Left renal cortex interstitium (tissue), 4 donors: ENCODE results near the gene PALLD. TPM values are rescaled to one million over a fixed set of nuclear protein-coding genes. Genes with fewer than 3 reads are reported as not detected.

Source experiments
- DNase-seq, 4 donors: peaks; one replicate each; pipeline ENCODE4 v3.0.0-alpha.2; 2013; ENCODE audit warnings: low read depth in 4 of 4, low spot score in 2 of 4, missing footprints in 1 of 4
- polyA plus RNA-seq, 4 donors: library from polyadenylated mRNA; unstranded; fragments of 120-200 nt; gene quantifications; one replicate each; pipeline ENCODE4 v1.2.1, GENCODE V29; 2013; ENCODE audit not compliant: insufficient read length in 4 of 4

Gene PALLD
- polyA plus RNA-seq, 4 donors: 171 to 242 (median 194) TPM

DNA sequence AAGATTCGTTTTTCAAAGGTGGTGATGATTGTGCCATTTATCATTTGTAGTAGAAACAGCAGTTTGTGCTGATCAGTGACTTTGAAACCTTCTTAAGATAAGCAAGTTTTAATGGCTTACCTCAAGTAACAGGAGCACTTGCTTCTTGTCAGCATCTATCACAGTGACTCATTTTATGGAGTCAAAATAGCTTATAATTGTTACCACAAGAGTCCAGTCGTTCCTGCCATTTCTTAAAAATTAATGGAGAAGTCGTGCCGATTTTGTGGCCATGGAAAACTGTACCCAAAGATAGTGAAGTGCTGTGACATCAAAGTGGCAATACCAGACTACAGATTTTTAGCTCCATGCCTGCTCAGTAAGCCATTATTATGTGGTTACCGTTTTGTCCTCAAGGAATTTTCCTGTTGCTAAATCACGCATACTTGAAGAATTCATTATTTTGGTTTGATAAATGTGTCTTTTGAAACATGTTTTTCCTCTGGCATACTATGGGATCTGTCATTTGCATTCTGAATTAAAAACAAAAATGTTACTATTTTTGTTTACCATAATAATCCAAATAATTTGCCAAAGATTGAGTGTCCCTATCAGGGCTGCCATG, 383.3 kb downstream of the PALLD start:
- no peak for DNase-seq

DNA sequence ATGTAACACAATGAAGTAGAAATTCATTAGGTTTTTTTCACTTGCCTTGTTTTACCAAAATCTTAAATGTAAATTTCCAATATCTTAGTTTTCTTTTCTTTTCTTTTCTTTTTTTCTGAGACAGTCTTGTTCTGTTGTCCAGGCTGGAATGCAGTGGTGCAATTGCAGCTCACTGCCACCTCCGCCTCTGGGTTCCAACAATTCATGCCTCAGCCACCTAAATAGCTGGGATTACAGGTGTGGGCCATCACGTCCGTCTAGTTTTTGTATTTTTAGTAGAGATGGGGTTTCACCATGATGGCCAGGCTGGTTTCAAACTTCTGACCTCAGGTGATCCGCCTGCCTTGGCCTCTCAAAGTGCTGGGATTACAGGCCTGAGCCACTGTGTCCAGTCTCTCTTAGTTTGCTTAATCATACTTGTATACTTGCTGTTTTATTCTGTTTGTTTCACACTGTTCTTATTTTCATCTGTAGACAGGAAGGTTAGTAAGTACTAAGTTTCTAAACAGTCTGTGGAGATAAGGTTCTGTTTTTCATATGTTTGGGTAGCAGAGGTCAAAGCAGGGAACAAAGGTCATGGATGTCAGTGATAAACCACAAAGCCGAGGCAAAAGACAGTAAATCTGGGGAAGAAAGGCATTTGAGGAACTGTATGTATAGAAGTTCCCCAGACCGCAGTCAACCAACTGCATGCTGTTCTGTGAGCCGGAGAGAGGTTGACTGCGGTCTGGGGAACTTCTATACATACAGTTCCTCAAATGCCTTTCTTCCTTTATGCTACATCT, 384.2 kb downstream of the PALLD start:
- DNase-seq: no peak

DNA sequence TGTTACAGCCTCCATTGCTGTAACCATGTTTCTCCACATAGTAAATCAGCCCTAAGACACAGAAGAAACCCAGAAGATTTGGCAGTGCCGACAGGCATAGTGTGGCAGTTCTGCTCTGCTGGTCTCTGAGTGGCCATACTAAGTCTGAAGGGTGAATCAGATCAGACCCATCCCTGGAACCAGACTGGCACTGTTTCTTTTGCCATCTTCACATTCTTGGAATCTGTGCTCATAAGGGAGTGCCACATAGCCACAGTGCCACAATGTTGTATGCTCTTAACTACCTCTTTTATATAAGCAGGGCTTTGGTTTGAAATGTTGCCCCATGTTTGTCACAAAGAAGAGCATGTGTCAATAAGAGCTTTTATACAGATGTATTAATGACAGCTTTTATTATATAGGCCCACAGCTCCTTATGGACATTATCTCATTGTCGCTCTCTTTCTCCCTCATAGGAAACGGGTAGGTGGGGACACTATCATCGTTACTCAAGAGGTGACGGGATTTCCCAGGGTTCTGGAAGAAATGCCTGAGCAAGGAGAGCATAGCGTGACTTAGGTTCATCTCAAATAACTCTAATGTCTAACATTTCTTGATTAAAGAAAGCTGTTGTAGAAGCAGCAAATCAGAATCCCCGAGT, 385.0 kb downstream of the PALLD start:
- DNase-seq: no peak

DNA sequence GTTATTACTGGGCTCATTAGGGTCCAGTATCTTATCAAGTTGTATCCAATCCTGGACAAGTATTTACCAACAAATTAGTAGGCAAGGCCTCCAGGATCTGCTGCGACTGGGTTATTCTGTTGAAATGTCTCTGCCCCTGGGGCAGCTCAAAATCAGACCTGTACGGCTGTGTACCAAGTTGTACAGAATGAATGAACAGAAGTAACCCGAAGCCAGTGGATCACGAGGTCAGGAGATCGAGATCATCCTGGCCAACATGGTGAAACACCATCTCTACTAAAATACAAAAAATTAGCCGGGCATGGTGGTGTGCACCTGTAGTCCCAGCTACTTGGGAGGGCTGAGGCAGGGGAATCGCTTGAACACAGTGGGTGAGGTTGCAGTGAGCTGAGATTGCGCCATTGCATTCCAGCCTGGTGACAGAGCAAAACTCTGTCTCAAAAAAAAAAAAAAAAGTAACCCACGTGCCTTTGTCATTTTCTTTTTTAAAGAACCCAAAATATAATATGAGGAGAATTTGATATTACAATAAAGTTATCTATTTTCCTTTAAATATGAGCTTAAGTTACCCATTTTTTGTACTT, 385.9 kb downstream of the PALLD start:
- no peak for DNase-seq

DNA sequence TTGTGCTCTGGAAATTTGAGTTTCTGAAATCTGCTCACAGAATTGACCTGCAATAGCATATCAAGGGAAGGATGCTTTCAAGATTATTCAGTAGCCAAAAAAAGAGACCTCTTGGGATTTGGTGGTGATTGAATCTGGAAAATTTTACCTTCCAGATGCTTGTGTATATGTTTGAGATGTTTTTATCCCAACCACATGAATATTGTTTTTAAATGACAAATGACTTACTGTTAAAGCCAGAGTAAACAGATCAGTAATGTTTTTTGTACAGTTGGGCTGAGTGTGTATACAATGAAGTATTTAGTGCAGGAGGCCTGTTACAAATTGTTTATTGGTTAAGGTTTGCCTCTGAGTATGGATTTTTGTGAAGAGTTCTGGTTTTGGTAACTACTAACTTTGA, 386.7 kb downstream of the PALLD start:
- DNase-seq: no peak

DNA sequence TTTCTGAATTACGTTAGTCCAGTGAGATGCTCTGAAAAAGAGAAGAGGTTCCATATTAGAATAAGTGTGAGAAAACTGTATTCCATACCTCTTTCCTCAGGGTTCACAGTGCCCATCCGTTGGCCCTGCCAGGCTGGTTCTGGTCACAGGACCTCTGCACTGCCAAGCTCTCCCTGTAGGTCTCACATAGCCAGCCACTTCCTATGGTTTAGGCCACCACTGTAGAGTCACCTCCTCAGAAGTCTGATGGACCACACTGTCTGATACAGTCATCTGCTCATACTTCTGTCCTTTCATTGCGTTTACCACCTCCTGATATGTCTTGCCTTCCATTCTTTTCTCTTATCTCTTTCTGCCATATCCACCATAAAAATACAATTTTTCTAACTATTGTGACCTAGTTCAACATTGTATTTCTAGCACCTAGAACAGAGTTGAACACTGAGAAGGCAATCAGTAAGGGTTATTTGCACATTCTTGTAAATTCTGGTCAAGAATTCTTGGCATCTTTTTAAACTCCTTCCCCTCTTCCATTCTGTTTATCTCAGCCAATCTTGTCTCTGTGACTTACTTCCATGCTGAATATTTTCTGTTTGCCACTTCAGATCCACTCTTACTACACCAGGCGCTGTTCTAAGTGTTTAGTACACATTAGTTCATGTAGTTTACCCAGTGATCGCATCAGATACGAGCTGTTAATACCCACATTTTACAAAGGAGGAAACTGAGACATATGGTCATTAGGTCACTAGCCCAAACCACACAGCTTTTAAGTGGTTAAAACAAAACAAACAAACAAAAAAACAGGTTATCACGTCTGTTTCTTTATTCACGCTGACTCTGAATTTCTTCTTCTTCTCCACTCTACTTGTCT, 387.6 kb downstream of the PALLD start:
- no peak for DNase-seq

DNA sequence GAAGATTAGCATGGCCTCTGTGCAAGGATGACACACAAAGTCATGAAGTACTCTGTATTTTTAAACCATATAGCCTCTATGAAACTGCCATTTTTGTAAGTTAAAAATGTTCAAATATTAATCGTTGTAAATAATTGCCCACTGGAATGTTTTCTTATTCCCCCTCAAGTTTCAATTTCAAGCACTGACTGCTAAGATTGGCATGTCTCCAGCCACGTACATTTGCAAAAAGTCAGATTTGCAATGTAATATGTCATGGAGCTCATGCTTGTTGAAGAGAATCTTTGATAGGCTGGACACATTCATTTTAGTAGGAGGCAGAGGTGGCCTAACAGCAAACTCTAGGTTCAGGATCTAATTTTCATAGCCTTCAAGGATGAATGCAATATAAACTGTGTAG, 388.5 kb downstream of the PALLD start:
- no peak for DNase-seq

DNA sequence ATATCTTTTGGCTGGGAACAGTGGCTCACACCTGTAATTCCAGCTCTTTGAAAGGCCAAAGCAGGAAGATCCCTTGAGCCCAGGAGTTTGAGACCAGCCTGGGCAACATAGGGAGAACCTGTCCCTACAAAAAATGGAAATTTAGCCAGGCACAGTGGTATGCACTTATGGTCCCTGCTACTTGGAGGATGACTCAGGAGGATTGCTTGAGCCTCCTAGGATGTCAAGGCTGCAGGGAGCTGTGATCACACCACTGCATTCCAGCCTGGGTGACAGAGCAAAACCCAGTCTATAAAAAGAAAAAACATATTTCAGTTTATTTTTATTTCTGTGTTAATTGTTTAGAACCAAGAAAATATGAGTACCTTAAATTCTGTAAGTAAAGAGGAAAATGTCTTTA, 389.5 kb downstream of the PALLD start:
- no peak for DNase-seq

DNA sequence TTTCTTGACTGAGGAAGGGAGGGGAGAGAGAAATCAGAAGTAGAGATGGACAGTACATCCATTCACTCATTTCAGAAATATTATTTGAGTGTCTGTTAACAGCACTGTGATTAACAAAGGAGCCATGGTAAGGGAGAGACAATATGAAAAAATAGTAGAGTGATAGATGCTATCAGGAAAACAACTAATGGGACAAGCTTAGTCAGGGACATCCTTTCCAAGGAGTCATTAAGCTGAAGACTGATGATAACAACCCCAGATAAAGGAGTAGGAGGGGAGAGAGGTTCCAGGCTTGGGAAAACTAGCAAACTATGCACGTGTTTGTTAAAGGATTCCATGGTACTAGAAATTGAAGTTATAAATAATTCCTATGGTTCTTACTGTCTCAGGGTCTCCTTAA, 391.0 kb downstream of the PALLD start:
- DNase-seq: no peak

DNA sequence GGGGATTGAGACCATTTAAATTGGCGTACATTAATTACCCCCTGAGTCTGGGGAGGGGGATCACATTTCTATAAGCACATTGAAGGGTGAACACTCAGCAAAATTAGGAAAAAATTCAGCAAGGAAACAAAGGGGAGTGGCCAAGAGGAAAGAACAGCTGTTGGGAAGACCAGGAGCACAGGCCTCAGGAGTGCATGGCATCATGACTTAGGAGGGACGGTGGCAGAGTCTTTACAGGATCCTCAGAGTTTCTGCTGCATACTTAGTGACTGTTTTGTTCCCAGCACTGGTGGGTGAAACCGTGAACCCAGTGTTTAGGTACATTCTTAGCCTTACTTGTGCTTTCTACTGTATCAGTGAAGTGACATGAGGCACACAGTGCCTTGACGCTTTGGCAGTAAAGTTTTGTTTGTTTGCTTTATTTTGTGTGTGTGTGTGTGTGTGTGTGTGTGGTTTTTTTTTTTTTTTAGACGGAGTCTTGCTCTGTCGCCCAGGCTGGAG, 391.9 kb downstream of the PALLD start:
- DNase-seq: no peak

DNA sequence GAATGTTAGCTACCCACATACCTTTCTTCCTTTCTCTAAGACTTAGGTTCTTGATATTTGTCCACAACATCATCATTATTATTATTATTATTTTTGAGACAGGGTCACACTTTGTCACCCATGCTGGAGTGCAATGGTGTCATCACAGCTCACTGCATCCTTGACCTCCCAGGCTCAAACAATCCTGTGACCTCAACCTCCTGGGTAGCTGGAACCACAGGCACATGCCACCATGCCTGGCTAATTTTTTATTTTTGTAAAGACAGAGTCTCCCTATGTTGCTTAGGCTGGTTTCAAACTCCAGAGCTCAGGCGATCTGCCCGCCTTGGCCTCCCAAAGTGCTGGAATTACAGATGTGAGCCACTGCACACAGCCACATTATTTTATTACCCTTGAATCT, 394.2 kb downstream of the PALLD start:
- no peak for DNase-seq

DNA sequence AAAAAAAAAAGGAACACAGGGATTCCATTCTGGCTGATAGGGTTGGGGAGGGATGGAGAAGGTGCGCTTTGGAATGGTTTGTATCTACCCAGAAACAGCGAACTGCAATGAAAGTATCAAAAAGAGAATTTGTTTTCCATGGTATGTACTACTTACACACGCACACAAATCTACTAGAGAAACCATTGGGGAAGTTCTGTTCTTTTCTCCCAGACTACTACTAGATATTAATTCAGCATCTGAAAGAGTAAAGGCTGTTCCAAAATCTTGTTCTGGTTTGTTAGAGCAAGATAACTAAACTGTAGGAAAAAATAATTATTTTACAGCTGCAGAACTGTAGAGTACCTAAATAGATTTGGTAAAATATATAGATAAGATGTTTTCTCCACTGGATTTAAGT, 394.8 kb downstream of the PALLD start:
- no peak for DNase-seq

DNA sequence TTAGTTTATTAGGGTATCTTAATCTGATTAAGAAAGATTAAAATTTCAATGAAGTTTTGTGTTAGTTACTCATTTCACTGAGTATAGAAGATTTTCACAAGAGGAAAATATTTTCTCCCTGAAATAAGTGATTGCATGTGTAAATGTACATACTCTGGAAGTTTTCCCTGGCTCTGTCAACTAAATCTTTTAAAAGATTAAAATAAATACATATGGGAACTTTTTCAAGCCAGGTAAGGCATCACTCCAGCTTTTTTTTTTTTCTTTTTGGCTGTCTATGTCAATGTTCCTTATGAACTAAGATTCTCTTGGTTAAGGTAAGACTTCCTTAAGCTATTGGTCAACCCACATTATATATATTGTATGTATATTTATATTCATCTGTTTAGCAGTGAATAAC, 395.6 kb downstream of the PALLD start:
- no peak for DNase-seq

DNA sequence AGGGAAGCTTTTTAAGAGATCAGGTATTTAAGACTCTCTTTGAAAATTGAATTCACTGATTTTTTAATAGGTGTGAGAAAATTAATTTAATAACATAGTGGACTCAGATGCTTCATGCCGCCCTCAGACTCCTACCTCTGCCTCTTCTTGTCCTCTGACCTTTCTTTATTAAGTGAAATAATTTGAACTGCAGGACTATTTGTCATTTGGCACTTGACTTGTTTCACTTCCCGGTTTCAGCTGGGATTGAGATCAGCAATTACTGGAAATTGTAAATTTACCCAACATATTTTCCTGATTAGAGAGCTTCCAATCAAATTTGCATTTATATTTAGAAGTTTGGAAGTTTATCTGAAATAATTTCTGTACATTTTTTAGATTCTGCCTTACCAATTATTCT, 396.4 kb downstream of the PALLD start:
- no peak for DNase-seq

DNA sequence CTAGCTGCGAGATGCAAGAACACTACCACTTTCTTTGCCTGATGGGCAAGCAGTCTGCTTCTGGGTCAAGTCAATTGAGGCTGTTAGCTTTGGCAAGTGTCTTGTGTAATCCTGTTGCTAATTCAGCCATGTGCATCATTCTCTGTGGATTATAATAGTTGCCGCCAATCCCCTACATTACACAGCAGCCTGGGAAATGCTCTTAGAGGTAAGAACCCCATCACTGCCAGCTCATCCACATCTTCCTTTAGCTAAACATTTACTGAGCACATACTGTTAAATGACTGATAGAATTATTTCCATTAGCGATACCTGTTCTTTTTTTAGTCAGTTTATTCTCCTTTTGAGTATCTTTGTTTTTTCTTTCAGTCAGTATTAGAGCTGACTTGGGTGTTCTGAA, 397.0 kb downstream of the PALLD start:
- no peak for DNase-seq

DNA sequence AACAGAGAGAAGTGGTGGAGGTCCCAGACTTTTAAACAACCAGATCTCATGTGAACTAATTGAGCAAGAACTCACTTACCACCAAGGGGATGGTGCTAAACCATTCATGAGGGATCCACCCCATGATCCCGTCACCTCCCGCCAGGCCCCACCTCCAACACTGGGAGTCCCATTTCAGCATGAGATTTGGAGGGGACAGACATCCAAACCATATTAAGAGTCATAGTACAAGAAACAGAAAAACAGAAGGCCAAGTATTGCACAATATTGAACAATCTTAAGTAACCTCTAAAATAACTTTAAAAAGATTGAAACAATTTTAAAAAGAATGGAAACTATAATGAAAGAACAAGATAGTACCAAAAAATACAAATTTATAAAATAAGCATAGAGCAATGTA, 403.2 kb downstream of the PALLD start:
- DNase-seq: no peak

DNA sequence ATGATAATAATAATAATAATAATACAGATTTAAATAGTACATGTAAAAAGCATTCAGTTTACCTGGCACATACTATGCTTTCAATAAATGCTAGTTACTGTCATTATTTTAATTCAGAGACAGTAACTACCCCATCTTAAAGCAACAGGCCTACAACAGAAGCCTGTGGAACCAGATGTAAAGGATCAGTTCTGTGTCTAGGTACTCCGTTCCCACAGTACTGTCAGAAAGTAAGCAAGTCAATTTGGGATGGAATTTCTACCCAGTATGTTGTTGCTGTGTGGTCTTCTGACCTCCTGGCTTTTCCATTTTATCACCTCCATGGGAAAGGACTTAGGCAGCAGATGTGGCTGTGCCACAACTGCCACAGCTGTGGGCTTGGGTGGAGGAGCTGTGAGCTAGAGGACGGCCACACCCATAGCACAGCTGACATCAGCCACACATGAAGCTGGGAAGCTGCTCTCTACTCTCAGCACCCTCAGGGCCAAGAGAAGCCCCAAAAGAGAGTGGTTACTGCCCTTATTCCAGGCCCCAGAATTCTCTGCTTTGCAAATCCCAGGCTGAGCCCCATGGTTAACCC, 410.4 kb downstream of the PALLD start:
- no peak for DNase-seq

DNA sequence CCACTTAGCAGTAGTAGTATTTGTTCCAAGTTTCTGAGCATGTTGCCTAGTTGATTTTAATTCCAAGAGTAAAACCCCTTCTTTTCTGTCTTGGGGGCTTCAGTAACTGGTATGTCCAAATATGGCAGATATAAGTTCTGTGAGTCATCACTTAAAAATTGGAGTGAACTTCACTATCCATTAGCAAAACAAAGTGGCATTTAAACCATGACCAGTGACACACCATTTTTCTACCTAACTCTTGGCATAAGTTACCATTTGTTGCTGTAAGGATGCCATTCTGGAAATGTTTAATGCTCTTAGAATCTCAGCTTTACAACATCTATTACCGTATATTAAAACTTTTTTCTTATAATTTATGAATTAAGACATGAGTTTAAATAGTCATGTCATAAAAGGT, 411.2 kb downstream of the PALLD start:
- no peak for DNase-seq

DNA sequence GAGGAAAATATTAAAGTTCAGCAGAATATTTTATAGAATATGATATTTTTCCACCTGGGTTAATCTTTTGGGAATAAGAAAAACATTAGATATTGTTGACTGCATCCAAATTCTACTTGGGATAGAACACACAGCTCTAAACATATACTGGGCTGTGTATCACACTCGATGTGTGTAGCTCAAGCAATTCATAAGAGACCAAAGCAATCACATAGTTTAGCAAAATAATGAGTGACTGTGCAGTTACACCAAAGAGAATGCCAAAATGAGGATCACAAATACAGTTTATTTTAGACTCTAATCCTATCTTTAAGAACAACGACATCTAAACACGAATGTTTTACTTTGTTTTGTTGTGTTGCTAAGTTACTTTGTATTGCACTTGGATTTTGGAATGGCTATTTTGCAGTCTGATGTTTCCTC, 412.0 kb downstream of the PALLD start:
- DNase-seq: no peak

DNA sequence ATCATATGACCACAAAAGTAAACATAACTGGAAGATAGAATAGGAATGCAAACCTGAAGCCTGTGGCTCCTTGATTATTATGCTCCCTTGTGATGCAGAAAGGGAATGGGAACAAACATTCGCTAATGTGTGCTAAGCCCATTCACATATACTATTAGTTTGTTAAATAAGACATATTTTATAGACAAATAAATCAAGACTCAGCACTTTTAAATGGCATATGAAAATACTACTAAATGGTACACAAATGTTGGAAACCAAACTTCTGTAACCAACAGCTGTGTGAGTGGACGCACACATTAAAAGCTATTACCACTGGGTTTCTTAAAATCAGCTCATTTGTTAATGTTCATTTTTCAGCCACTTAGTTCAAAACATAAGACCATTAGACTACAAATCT, 417.2 kb downstream of the PALLD start:
- DNase-seq: no peak
